Activated T-helper 1 cell treated with anti-CD3 and anti-CD28 coated beads, Interleukin-12 subunit alpha, Interleukin-12 subunit beta, Interleukin-2, Interleukin-4 antibody, amounts not matched to agents 30 ng/mL and 10 ng/mL and 1 ng/mL, durations not matched to agents 14 hours and 24 hours and 36 hours (primary cell): ENCODE data around the gene KDM6B. TPM values are rescaled to one million over a fixed set of nuclear protein-coding genes. Genes with fewer than 3 reads are reported as not detected.
A peak's percentile ranks its signal among the peaks of the same experiment; 100 is the strongest.

Experiments
- DNase-seq: peaks from one replicate; pipeline ENCODE4 v3.0.0; 2021; ENCODE audit warnings: low spot score
- H3K27ac Mint-ChIP-seq: one replicate; pipeline ENCODE4 v1.8.0; 2021; ENCODE audit warnings: mild to moderate bottlenecking, mixed read lengths
- H3K27me3 Mint-ChIP-seq: one replicate; pipeline ENCODE4 v1.8.0; 2022; ENCODE audit warnings: mild to moderate bottlenecking, moderate library complexity, mixed read lengths; ENCODE audit not compliant: insufficient read depth
- H3K36me3 Mint-ChIP-seq: one replicate; pipeline ENCODE4 v1.8.0; 2021; ENCODE audit warnings: low read depth, mixed read lengths
- H3K4me1 Mint-ChIP-seq: one replicate; pipeline ENCODE4 v1.8.0; 2021; ENCODE audit warnings: low read depth, mixed read lengths
- H3K4me3 Mint-ChIP-seq: one replicate; pipeline ENCODE4 v1.8.0; 2021; ENCODE audit warnings: mild to moderate bottlenecking, moderate library complexity, mixed read lengths
- H3K9me3 Mint-ChIP-seq: one replicate; pipeline ENCODE4 v1.8.0; 2021; ENCODE audit warnings: mixed read lengths
- intact Hi-C: fragments of 100-400 bp; cut with micrococcal nuclease; formaldehyde crosslinking; loops from one replicate; pipeline ENCODE4 v1.15.1; 2024
- total RNA-seq: library from RNA; stranded (reverse); gene quantifications from 2 replicates; pipeline ENCODE4 v1.2.3, GENCODE V29; 2022

KDM6B gene
- total RNA-seq, 1 donor from 2014 or later, result 177 TPM

- H3K36me3 Mint-ChIP-seq, result no peaks in the 10 kb centered on the region
- no peak overlapping the region for H3K27ac Mint-ChIP-seq
- no peak for DNase-seq
- H3K9me3 Mint-ChIP-seq, result no peaks in the 10 kb centered on the region
- H3K4me3 Mint-ChIP-seq, result no peak overlapping the region
- intact Hi-C loops, result no loop called here
- H3K4me1 Mint-ChIP-seq, result peaks cover 8% of the 10 kb centered on the region
- peaks cover 28% of the 10 kb centered on the region for H3K27me3 Mint-ChIP-seq
Observed at GRCh38 chr17:7825206-7825990, 8.6 kb upstream of the KDM6B start.

- Mint-ChIP-seq H3K9me3 (no peaks in the 10 kb centered on the region), H3K4me1 (peaks cover 8% of the 10 kb centered on the region), H3K27me3 (peaks cover 35% of the 10 kb centered on the region), H3K4me3 (no peak overlapping the region), H3K27ac (no peak overlapping the region), H3K36me3 (no peaks in the 10 kb centered on the region)
- no peak for DNase-seq
- intact Hi-C loops, result no loop called here
Observed at GRCh38 chr17:7830616-7831015, 3.4 kb upstream of the KDM6B start.

- Mint-ChIP-seq H3K36me3 (no peaks in the 10 kb centered on the region), H3K27me3 (peaks cover 35% of the 10 kb centered on the region), H3K27ac (no peak overlapping the region), H3K4me1 (peaks cover 10% of the 10 kb centered on the region), H3K9me3 (no peaks in the 10 kb centered on the region), H3K4me3 (no peak overlapping the region)
- no peak for DNase-seq
- intact Hi-C loops, result no loop called here
Observed at GRCh38 chr17:7831233-7831632, 2.8 kb upstream of the KDM6B start.

- peaks cover 22% of the 10 kb centered on the region for H3K4me1 Mint-ChIP-seq
- H3K9me3 Mint-ChIP-seq, result no peaks in the 10 kb centered on the region
- no peak for DNase-seq
- intact Hi-C loops, result no loop called here
- H3K4me3 Mint-ChIP-seq, result no peak overlapping the region
- peaks cover 28% of the 10 kb centered on the region for H3K27me3 Mint-ChIP-seq
- H3K36me3 Mint-ChIP-seq, result no peaks in the 10 kb centered on the region
- no peak overlapping the region for H3K27ac Mint-ChIP-seq
Observed at GRCh38 chr17:7832431-7832830, 1.6 kb upstream of the KDM6B start.

- H3K27me3 Mint-ChIP-seq, result peaks cover 24% of the 10 kb centered on the region
- no peaks in the 10 kb centered on the region for H3K36me3 Mint-ChIP-seq
- H3K9me3 Mint-ChIP-seq, result no peaks in the 10 kb centered on the region
- peaks cover 27% of the 10 kb centered on the region for H3K4me1 Mint-ChIP-seq
- intact Hi-C loops, result no loop called here
- H3K4me3 Mint-ChIP-seq, result peak overlapping the region; percentile 96
- DNase-seq, result no peak
- H3K27ac Mint-ChIP-seq, result peak overlapping the region; percentile 75
Observed at GRCh38 chr17:7833011-7833794, 814 bp upstream of the KDM6B start.

- Mint-ChIP-seq H3K4me3 (peak overlapping the region; percentile 96), H3K36me3 (no peaks in the 10 kb centered on the region), H3K27ac (peak overlapping the region; percentile 96), H3K9me3 (no peaks in the 10 kb centered on the region), H3K4me1 (peaks cover 40% of the 10 kb centered on the region), H3K27me3 (peaks cover 19% of the 10 kb centered on the region)
- peak; percentile 24 for DNase-seq
- intact Hi-C loops, result loop anchor here (1.0 to 2.0 kb wide), 7 partner anchors 12 to 262 kb away; partner anchors contain the start of genes CNTROB, NAA38 and TP53
Observed at GRCh38 chr17:7834542-7834956, 532 bp downstream of the KDM6B start.

- peaks cover 46% of the 10 kb centered on the region for H3K4me1 Mint-ChIP-seq
- H3K4me3 Mint-ChIP-seq, result peak overlapping the region; percentile 96
- H3K9me3 Mint-ChIP-seq, result no peaks in the 10 kb centered on the region
- intact Hi-C loops, result loop anchor here (1.0 to 2.0 kb wide), 8 partner anchors 9 to 262 kb away; partner anchors contain the start of genes CNTROB, NAA38 and TP53
- H3K36me3 Mint-ChIP-seq, result no peaks in the 10 kb centered on the region
- peak; percentile 75 for DNase-seq
- peaks cover 17% of the 10 kb centered on the region for H3K27me3 Mint-ChIP-seq
- H3K27ac Mint-ChIP-seq, result peak overlapping the region; percentile 96
Observed at GRCh38 chr17:7834957-7835813, 1.2 kb downstream of the KDM6B start.

GRCh38 chr17:7835814-7836595, 2.0 kb downstream of the KDM6B start:
- no peak for DNase-seq
- H3K4me3 Mint-ChIP-seq, result peak overlapping the region; percentile 85
- H3K36me3 Mint-ChIP-seq, result peaks cover 4% of the 10 kb centered on the region
- intact Hi-C loops, result loop anchor here (1.0 to 2.0 kb wide), 3 partner anchors 8 to 263 kb away; partner anchors contain the start of gene TP53
- H3K9me3 Mint-ChIP-seq, result no peaks in the 10 kb centered on the region
- H3K27me3 Mint-ChIP-seq, result peaks cover 12% of the 10 kb centered on the region
- peak overlapping the region; percentile 64 for H3K27ac Mint-ChIP-seq
- peaks cover 54% of the 10 kb centered on the region for H3K4me1 Mint-ChIP-seq

GRCh38 chr17:7836596-7837407, 2.8 kb downstream of the KDM6B start:
- peak overlapping the region; percentile 85 for H3K4me3 Mint-ChIP-seq
- H3K9me3 Mint-ChIP-seq, result no peaks in the 10 kb centered on the region
- H3K36me3 Mint-ChIP-seq, result peaks cover 4% of the 10 kb centered on the region
- peak; percentile 19 for DNase-seq
- intact Hi-C loops, result no loop called here
- peaks cover 9% of the 10 kb centered on the region for H3K27me3 Mint-ChIP-seq
- peak overlapping the region; percentile 70 for H3K27ac Mint-ChIP-seq
- peaks cover 58% of the 10 kb centered on the region for H3K4me1 Mint-ChIP-seq

- intact Hi-C loops, result no loop called here
- H3K27ac Mint-ChIP-seq, result peak overlapping the region; percentile 70
- peaks cover 62% of the 10 kb centered on the region for H3K4me1 Mint-ChIP-seq
- peaks cover 4% of the 10 kb centered on the region for H3K36me3 Mint-ChIP-seq
- no peaks in the 10 kb centered on the region for H3K9me3 Mint-ChIP-seq
- H3K27me3 Mint-ChIP-seq, result peaks cover 3% of the 10 kb centered on the region
- H3K4me3 Mint-ChIP-seq, result peak overlapping the region; percentile 85
- DNase-seq, result no peak
Observed at GRCh38 chr17:7837408-7838088, 3.5 kb downstream of the KDM6B start.
